Measurements from ENCODE around the gene ITIH3. TPM values are rescaled to one million over a fixed set of nuclear protein-coding genes. Genes with fewer than 3 reads are reported as not detected.

The ITIH3 gene
- total RNA-seq, 1 donor from 2014 or later, result 0.59 TPM

DNA sequence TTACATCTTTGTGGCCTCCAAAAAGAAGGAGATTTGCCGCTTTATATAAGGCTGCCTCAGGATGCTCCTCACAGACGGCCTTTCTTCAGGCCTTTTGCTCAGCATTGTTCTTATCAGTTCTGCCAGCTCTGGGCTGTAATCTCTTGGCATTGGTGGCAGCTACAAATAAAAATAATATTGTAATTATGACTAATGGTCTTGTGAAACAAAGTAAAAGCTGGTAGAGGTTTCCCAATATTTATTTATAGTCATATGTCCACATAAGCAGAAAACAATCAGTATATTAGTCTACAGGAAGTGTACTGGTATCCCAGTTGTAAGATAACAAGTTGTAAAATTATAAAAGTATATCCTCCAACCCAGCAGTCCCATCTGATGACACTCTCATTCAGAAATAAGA lies 31.1 kb upstream of the ITIH3 start:
- Mint-ChIP-seq H3K27me3 (ENCODE audit: unreplicated experiment) (no peaks in the 10 kb centered on the region), H3K4me3 (ENCODE audit: unreplicated experiment) (no peak overlapping the region), H3K36me3 (ENCODE audit: unreplicated experiment) (peaks cover 44% of the 10 kb centered on the region), H3K27ac (ENCODE audit: unreplicated experiment) (no peak overlapping the region), H3K4me1 (ENCODE audit: unreplicated experiment) (no peaks in the 10 kb centered on the region), H3K9me3 (ENCODE audit: unreplicated experiment) (no peaks in the 10 kb centered on the region)
- no peak for DNase-seq (ENCODE audit: extremely low spot score, unreplicated experiment)
- TF ChIP-seq CTCF (IDR thresholded peaks at IDR 0.05), result no peak

GRCh38 chr3:52769786-52770455 lies 24.7 kb upstream of the ITIH3 start:
- Mint-ChIP-seq H3K36me3 (ENCODE audit: unreplicated experiment) (peaks cover 5% of the 10 kb centered on the region), H3K4me3 (ENCODE audit: unreplicated experiment) (peak overlapping the region; percentile 94), H3K9me3 (ENCODE audit: unreplicated experiment) (no peaks in the 10 kb centered on the region), H3K27ac (ENCODE audit: unreplicated experiment) (peak overlapping the region; percentile 17), H3K4me1 (ENCODE audit: unreplicated experiment) (peaks cover 16% of the 10 kb centered on the region), H3K27me3 (ENCODE audit: unreplicated experiment) (no peaks in the 10 kb centered on the region)
- no peak for DNase-seq (ENCODE audit: extremely low spot score, unreplicated experiment)
- no peak for TF ChIP-seq CTCF (IDR thresholded peaks at IDR 0.05)

- TF ChIP-seq CTCF (IDR thresholded peaks at IDR 0.05), result peak; percentile 32
- no peaks in the 10 kb centered on the region for H3K9me3 Mint-ChIP-seq (ENCODE audit: unreplicated experiment)
- H3K27ac Mint-ChIP-seq (ENCODE audit: unreplicated experiment), result peak within 1 kb of the TSS; percentile 91
Observed at GRCh38 chr3:52770496-52771333, 23.9 kb upstream of the ITIH3 start, which contains the start of gene NEK4. Gene NEK4 (minus strand): TSS chr3:52770940. CDS start chr3:52770746, 194 bp downstream.

GRCh38 chr3:52771334-52771681 lies 23.3 kb upstream of the ITIH3 start:
- H3K4me3 Mint-ChIP-seq (ENCODE audit: unreplicated experiment), result peak overlapping the region; percentile 94
- no peaks in the 10 kb centered on the region for H3K9me3 Mint-ChIP-seq (ENCODE audit: unreplicated experiment)
- H3K36me3 Mint-ChIP-seq (ENCODE audit: unreplicated experiment), result no peaks in the 10 kb centered on the region
- no peaks in the 10 kb centered on the region for H3K27me3 Mint-ChIP-seq (ENCODE audit: unreplicated experiment)
- H3K4me1 Mint-ChIP-seq (ENCODE audit: unreplicated experiment), result peaks cover 16% of the 10 kb centered on the region
- peak overlapping the region; percentile 91 for H3K27ac Mint-ChIP-seq (ENCODE audit: unreplicated experiment)
- no peak for DNase-seq (ENCODE audit: extremely low spot score, unreplicated experiment)
- no peak for TF ChIP-seq CTCF (IDR thresholded peaks at IDR 0.05)

More at GRCh38 chr3:52770496-52771333, 23.9 kb upstream of the ITIH3 start, which contains the start of gene NEK4:
- Mint-ChIP-seq H3K27me3 (ENCODE audit: unreplicated experiment) (no peaks in the 10 kb centered on the region), H3K4me3 (ENCODE audit: unreplicated experiment) (peak within 1 kb of the TSS; percentile 94), H3K36me3 (ENCODE audit: unreplicated experiment) (peaks cover 1% of the 10 kb centered on the region), H3K4me1 (ENCODE audit: unreplicated experiment) (peaks cover 16% of the 10 kb centered on the region)
- DNase-seq (ENCODE audit: extremely low spot score, unreplicated experiment), result peak; percentile 97

GRCh38 chr3:52771702-52772101 lies 22.9 kb upstream of the ITIH3 start:
- TF ChIP-seq CTCF (IDR thresholded peaks at IDR 0.05), result no peak
- no peaks in the 10 kb centered on the region for H3K36me3 Mint-ChIP-seq (ENCODE audit: unreplicated experiment)
- DNase-seq (ENCODE audit: extremely low spot score, unreplicated experiment), result no peak
- H3K4me3 Mint-ChIP-seq (ENCODE audit: unreplicated experiment), result peak overlapping the region; percentile 94
- H3K27ac Mint-ChIP-seq (ENCODE audit: unreplicated experiment), result peak overlapping the region; percentile 91
- H3K9me3 Mint-ChIP-seq (ENCODE audit: unreplicated experiment), result no peaks in the 10 kb centered on the region
- peaks cover 16% of the 10 kb centered on the region for H3K4me1 Mint-ChIP-seq (ENCODE audit: unreplicated experiment)
- no peaks in the 10 kb centered on the region for H3K27me3 Mint-ChIP-seq (ENCODE audit: unreplicated experiment)

All from osteocyte (in vitro differentiated cells).